B cell (primary cell): ENCODE results near the gene SDK2. TPM values are rescaled to one million over a fixed set of nuclear protein-coding genes. Genes with fewer than 3 reads are reported as not detected.

Experiments
- ATAC-seq: fragments of 200-7000 bp; cut with Tn5 transposase; one replicate; pipeline ENCODE4 v1.10.0; 2021; ENCODE audit warnings: low read depth, mild to moderate bottlenecking, moderate number of reproducible peaks, moderate library complexity
- CTCF ChIA-PET: fragments of 350-600 bp; sonication (Branson Sonifier 250); formaldehyde crosslinking; loops from one replicate; lab custom pipeline; 2021; ENCODE audit warnings: antibody characterized with exemption, inconsistent platforms; lab: Charles Lee
- POLR2A ChIA-PET: fragments of 350-600 bp; sonication (Branson Sonifier 250); formaldehyde crosslinking; loops from one replicate; lab custom pipeline; 2021; ENCODE audit warnings: antibody characterized with exemption; lab: Charles Lee
- DNase-seq: peaks from one replicate; pipeline ENCODE4 v3.0.0; 2013
- H2AFZ ChIP-seq: 2 replicates; pipeline ENCODE4 v1.6.1; 2012; ENCODE audit warnings: mild to moderate bottlenecking, low read depth, low read length; ENCODE audit not compliant: insufficient read depth, poor library complexity, severe bottlenecking
- H3K27ac ChIP-seq, 2 donors: 1 replicate in 1 of 2; 2 replicates in 1 of 2; pipeline ENCODE4 v1.5.1; 2012 to 2013; ENCODE audit warnings: low read length in 2 of 2, mild to moderate bottlenecking in 2 of 2, moderate library complexity in 1 of 2
- H3K27me3 ChIP-seq, 4 experiments: fragments of 200-600 bp in 1 of 4; sonication (generic) in 1 of 4; replicated peaks in 1 of 4; 1 replicate in 2 of 4; 2 replicates in 2 of 4; pipeline versions ENCODE4 v1.6.1 to v1.7.0; 2013 to 2016; ENCODE audit warnings: low read length in 3 of 4, mild to moderate bottlenecking in 2 of 4, mixed read lengths in 1 of 4, moderate library complexity in 1 of 4; ENCODE audit not compliant: insufficient read depth in 4 of 4, control insufficient read depth in 3 of 4; ENCODE audit errors: control extremely low read depth in 1 of 4
- H3K36me3 ChIP-seq, 2 experiments: replicated peaks in 1 of 2; 1 replicate in 1 of 2; 2 replicates in 1 of 2; pipeline versions ENCODE4 v1.6.1 to v1.7.1; 2013; ENCODE audit warnings: low read length in 1 of 2; ENCODE audit not compliant: insufficient read depth in 2 of 2, control insufficient read depth in 1 of 2; ENCODE audit errors: control extremely low read depth in 1 of 2, extremely low read depth in 1 of 2
- H3K4me1 ChIP-seq, 2 donors: fragments of 200-600 bp in 1 of 2; sonication (generic) in 1 of 2; 1 replicate in 1 of 2; 2 replicates in 1 of 2; pipeline versions ENCODE4 v1.5.1 to v1.6.1; 2013 to 2017; ENCODE audit warnings: low read length in 2 of 2; ENCODE audit not compliant: control insufficient read depth in 2 of 2, insufficient read depth in 2 of 2
- H3K4me2 ChIP-seq: replicated peaks from 2 replicates; pipeline ENCODE3; 2012; ENCODE audit warnings: mild to moderate bottlenecking, low read depth, low read length; ENCODE audit not compliant: poor library complexity, severe bottlenecking
- H3K4me3 ChIP-seq, 5 experiments: fragments of 200-600 bp in 1 of 5; sonication (generic) in 1 of 5; 1 replicate in 3 of 5; 2 replicates in 2 of 5; pipeline versions ENCODE4 v1.5.1 to v1.7.0; 2011 to 2016; ENCODE audit warnings: low read length in 4 of 5, mild to moderate bottlenecking in 4 of 5, low read depth in 2 of 5, control low read depth in 1 of 5, moderate library complexity in 1 of 5; ENCODE audit not compliant: insufficient read depth in 1 of 5; ENCODE audit errors: control extremely low read depth in 1 of 5, extremely low read depth in 1 of 5
- H3K79me2 ChIP-seq: fragments of 200-600 bp; sonication (generic); one replicate; pipeline ENCODE4 v1.6.0; 2016; ENCODE audit warnings: low read length; ENCODE audit not compliant: control insufficient read depth, insufficient read depth
- H3K9ac ChIP-seq: fragments of 200-600 bp; sonication (generic); 2 replicates; pipeline ENCODE4 v1.6.1; 2017; ENCODE audit warnings: mild to moderate bottlenecking, low read length, moderate library complexity
- H3K9me3 ChIP-seq, 3 donors: one replicate each; pipeline versions ENCODE4 v1.6.1 to v1.7.1; 2013; ENCODE audit warnings: low read length in 2 of 3; ENCODE audit not compliant: control insufficient read depth in 2 of 3, insufficient read depth in 1 of 3; ENCODE audit errors: control extremely low read depth in 1 of 3
- H4K20me1 ChIP-seq: 2 replicates; pipeline ENCODE4 v1.6.0; 2012; ENCODE audit warnings: mild to moderate bottlenecking, low read length; ENCODE audit not compliant: insufficient read depth, control insufficient read depth, poor library complexity, severe bottlenecking
- H3K27ac Mint-ChIP-seq: one replicate; pipeline ENCODE4 v1.8.0; 2021; ENCODE audit warnings: mixed read lengths
- H3K27me3 Mint-ChIP-seq: one replicate; pipeline ENCODE4 v1.8.0; 2021; ENCODE audit warnings: mixed read lengths
- H3K4me1 Mint-ChIP-seq: one replicate; pipeline ENCODE4 v1.8.0; 2021; ENCODE audit warnings: mixed read lengths
- H3K4me3 Mint-ChIP-seq: one replicate; pipeline ENCODE4 v1.8.0; 2021; ENCODE audit warnings: mixed read lengths
- H3K9me3 Mint-ChIP-seq: one replicate; pipeline ENCODE4 v1.8.0; 2022; ENCODE audit warnings: mixed read lengths; ENCODE audit not compliant: insufficient read depth
- EZH2 ChIP-seq: IDR thresholded peaks from 2 replicates; pipeline ENCODE4 v1.6.1; 2012; ENCODE audit warnings: borderline replicate concordance, low read depth, mild to moderate bottlenecking, moderate library complexity, low read length; ENCODE audit not compliant: insufficient read depth, poor library complexity, severe bottlenecking
- WGBS: methylation state at CpG from one replicate; pipeline ENCODE4 v1.1.5; 2013; ENCODE audit warnings: missing lambda C conversion rate; ENCODE audit not compliant: insufficient coverage; 5-methylcytosine and 5-hydroxymethylcytosine counted together
- intact Hi-C: fragments of 100-400 bp; cut with micrococcal nuclease; formaldehyde crosslinking; loops from one replicate; pipeline ENCODE4 v1.10.0; 2022
- polyA plus RNA-seq: library from polyadenylated mRNA; depleted of rRNA; stranded (reverse); fragments of >200 nt; gene quantifications from 2 replicates; pipeline ENCODE4 v1.2.3, GENCODE V29; 2012
- total RNA-seq, 2 donors: library from RNA; stranded (reverse); fragments of 120-200 nt in 1 of 2; gene quantifications; 1 replicate in 1 of 2; 2 replicates in 1 of 2; pipeline versions ENCODE4 v1.2.3 to v1.2.4, GENCODE V29; 2013 to 2022
- TF ChIP-seq, protein P1 (sequence below): fragments of 200-600 bp; IDR thresholded peaks from one replicate; pipeline ENCODE4 v1.8.0; 2022; ENCODE audit warnings: antibody characterized with exemption, mild to moderate bottlenecking

SDK2 gene
- total and polyA plus RNA-seq, 2 donors (not counting 1 experiment from before 2014, with no cell fraction given) = 3.2 to 13.0 TPM

DNA sequence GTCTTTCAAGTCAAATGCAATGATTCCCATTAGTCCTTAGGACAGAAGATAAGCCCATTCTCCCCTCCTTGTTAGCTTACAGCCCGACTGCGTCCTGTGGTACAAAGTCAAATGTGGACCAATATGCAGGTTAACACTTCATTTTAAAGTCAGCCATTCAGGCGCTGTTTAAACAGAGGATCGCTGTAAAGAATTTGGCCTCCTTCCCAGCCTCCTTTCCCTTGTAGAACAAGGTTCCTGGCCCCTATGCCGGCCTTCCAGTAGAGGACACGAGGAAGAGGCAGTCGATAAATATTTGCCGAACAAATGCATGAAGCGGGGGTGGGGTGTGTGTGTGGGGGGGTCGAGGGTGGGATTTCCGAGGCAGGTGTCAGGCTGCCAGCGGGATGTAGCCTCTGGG lies 4.3 kb downstream of the SDK2 start:
- Histone ChIP-seq H3K4me3 (no peak overlapping the region), H3K27ac (no peak overlapping the region), H3K79me2 (peaks cover 84% of the 10 kb centered on the region), H2AFZ (no peak overlapping the region), H3K36me3 (peaks cover 0 to 4% of the 10 kb centered on the region in 2 experiments), H3K27me3 (peaks cover 0 to 17% (median 0%) of the 10 kb centered on the region in 4 experiments), H3K4me2 (no peak overlapping the region), H3K4me1 (peaks cover 20 to 33% of the 10 kb centered on the region in 2 donors), H4K20me1 (peaks cover 30% of the 10 kb centered on the region), H3K9me3 (no peaks in the 10 kb centered on the region), H3K9ac (no peak overlapping the region)
- 87% methylated on average over 10 of the region's 12 CpGs for WGBS
- no peak for DNase-seq
- TF ChIP-seq, protein P1, sequence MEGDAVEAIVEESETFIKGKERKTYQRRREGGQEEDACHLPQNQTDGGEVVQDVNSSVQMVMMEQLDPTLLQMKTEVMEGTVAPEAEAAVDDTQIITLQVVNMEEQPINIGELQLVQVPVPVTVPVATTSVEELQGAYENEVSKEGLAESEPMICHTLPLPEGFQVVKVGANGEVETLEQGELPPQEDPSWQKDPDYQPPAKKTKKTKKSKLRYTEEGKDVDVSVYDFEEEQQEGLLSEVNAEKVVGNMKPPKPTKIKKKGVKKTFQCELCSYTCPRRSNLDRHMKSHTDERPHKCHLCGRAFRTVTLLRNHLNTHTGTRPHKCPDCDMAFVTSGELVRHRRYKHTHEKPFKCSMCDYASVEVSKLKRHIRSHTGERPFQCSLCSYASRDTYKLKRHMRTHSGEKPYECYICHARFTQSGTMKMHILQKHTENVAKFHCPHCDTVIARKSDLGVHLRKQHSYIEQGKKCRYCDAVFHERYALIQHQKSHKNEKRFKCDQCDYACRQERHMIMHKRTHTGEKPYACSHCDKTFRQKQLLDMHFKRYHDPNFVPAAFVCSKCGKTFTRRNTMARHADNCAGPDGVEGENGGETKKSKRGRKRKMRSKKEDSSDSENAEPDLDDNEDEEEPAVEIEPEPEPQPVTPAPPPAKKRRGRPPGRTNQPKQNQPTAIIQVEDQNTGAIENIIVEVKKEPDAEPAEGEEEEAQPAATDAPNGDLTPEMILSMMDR = no peak
- TF ChIP-seq EZH2 = no peak
- no peaks in the 10 kb centered on the region for H3K9me3 Mint-ChIP-seq
- ChIA-PET POLR2A (no interaction called here), CTCF (interaction anchor here (0.9 to 1.4 kb wide), 2 partner anchors 54 to 211 kb away, joined by 4 to 10 read pairs; no protein-coding TSS in a partner anchor)
- intact Hi-C loops = loop anchor here (5.0 kb wide), 2 partner anchors 72 to 93 kb away; no protein-coding TSS in a partner anchor
- H3K4me3 Mint-ChIP-seq = no peak overlapping the region
- ATAC-seq = no peak
- no peak overlapping the region for H3K27ac Mint-ChIP-seq
- H3K27me3 Mint-ChIP-seq = no peaks in the 10 kb centered on the region
- peaks cover 27% of the 10 kb centered on the region for H3K4me1 Mint-ChIP-seq

- no peak overlapping the region for H2AFZ ChIP-seq
- POLR2A ChIA-PET = no interaction called here
- CTCF ChIA-PET = interaction anchor here (0.9 kb wide), 1 partner anchor 210 kb away, joined by 4 read pairs; no protein-coding TSS in a partner anchor
- WGBS = 96% methylated on average over 7 of the region's 11 CpGs
- Mint-ChIP-seq H3K27ac (no peak overlapping the region), H3K4me3 (no peak overlapping the region), H3K4me1 (peaks cover 27% of the 10 kb centered on the region), H3K9me3 (no peaks in the 10 kb centered on the region), H3K27me3 (no peaks in the 10 kb centered on the region)
- H3K27me3 ChIP-seq = peaks cover 0 to 17% (median 0%) of the 10 kb centered on the region in 4 experiments
- H3K4me3 ChIP-seq = no peak overlapping the region
- H3K27ac ChIP-seq = no peak overlapping the region
- intact Hi-C loops = no loop called here
- DNase-seq (no peak), ATAC-seq (no peak)
- no peaks in the 10 kb centered on the region for H3K9me3 ChIP-seq
- H3K4me1 ChIP-seq = peaks cover 20 to 33% of the 10 kb centered on the region in 2 donors
- peaks cover 86% of the 10 kb centered on the region for H3K79me2 ChIP-seq
- peaks cover 30% of the 10 kb centered on the region for H4K20me1 ChIP-seq
- H3K9ac ChIP-seq = no peak overlapping the region
- H3K4me2 ChIP-seq = no peak overlapping the region
- peaks cover 0 to 4% of the 10 kb centered on the region in 2 experiments for H3K36me3 ChIP-seq
- TF ChIP-seq, protein P1 = no peak
- TF ChIP-seq EZH2 = no peak
Measured at GRCh38 chr17:73639322-73639721, 4.9 kb downstream of the SDK2 start.
